Spinal cord (tissue), 10 donors: ENCODE results near the gene PATE2. TPM values are rescaled to one million over a fixed set of nuclear protein-coding genes. Genes with fewer than 3 reads are reported as not detected.

ENCODE experiments used
- DNase-seq, 6 donors: peaks; one replicate each; pipeline versions ENCODE4 v3.0.0 to v3.0.0-alpha.2; 2013 to 2015; ENCODE audit warnings: low spot score in 6 of 6, low read depth in 4 of 6
- H3K27ac ChIP-seq: one replicate; pipeline ENCODE4 v1.5.1; 2013; ENCODE audit warnings: low read depth, low read length, control low read depth
- H3K27me3 ChIP-seq: one replicate; pipeline ENCODE4 v1.6.1; 2013; ENCODE audit warnings: low read length; ENCODE audit not compliant: control insufficient read depth, insufficient read depth
- H3K36me3 ChIP-seq: one replicate; pipeline ENCODE4 v1.6.1; 2013; ENCODE audit warnings: low read length; ENCODE audit not compliant: control insufficient read depth, insufficient read depth
- H3K4me1 ChIP-seq: one replicate; pipeline ENCODE4 v1.6.1; 2013; ENCODE audit warnings: low read length; ENCODE audit not compliant: control insufficient read depth, insufficient read depth
- H3K4me3 ChIP-seq: one replicate; pipeline ENCODE4 v1.5.1; 2013; ENCODE audit warnings: low read depth, low read length, control low read depth
- H3K9me3 ChIP-seq: one replicate; pipeline ENCODE4 v1.6.1; 2013; ENCODE audit warnings: low read length; ENCODE audit not compliant: control insufficient read depth, insufficient read depth
- WGBS: methylation state at CpG from one replicate; pipeline ENCODE4 v1.1.5; 2013; ENCODE audit warnings: missing lambda C conversion rate; ENCODE audit not compliant: insufficient coverage; 5-methylcytosine and 5-hydroxymethylcytosine counted together
- long read RNA-seq, 4 donors: transcript quantifications; one replicate each; lab custom pipeline, GENCODE V29; 2026
- polyA plus RNA-seq, 2 donors: library from polyadenylated mRNA; unstranded; fragments of 120-200 nt; gene quantifications; one replicate each; pipeline ENCODE4 v1.2.1, GENCODE V29; 2013; ENCODE audit not compliant: insufficient read length in 2 of 2
- total RNA-seq, 2 donors: library from RNA; depleted of rRNA in 1 of 2; stranded (reverse); fragments of 120-200 nt in 1 of 2; fragments of >200 nt in 1 of 2; gene quantifications; one replicate each; pipeline versions ENCODE4 v1.2.3 to v1.2.4, GENCODE V29; 2013 to 2014
- donor health status: healthy.

The PATE2 gene
- total RNA-seq = 1 to 10 TPM in 1 of 2 donors, under 1 TPM in 1; 0.61 to 1.5 TPM
- under 1 TPM; 0.23 to 0.82 TPM for polyA plus RNA-seq
- long read RNA-seq, donor 1 = 0 reads
- long read RNA-seq, donor 2 = 0 reads
- long read RNA-seq, donor 3 = 0 reads
- long read RNA-seq, donor 4 = 0 reads

DNA sequence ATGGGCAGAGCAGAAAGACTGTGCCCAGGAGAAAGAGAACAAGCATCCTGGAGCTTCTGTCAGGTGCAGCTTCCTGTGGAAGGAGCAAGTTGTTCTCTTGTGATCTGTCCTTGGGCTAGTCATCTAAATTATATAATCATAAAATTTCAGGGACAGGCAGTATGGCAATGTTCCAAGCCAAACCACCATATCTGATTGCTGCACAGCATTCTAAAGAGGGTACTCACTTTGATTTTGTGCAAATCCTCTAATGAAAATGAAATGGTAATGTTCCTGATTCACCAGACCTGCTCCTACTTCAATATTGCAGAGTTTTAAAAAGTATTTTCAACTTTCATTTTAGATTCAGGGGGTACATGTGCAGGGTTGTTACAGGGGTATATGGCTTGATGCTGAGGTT lies at the start of gene PATE2:
TSS of gene PATE2 (minus strand) at position 101 of the 400 bp plus-strand sequence. CDS start at position 46, 55 bp downstream.
- Histone ChIP-seq H3K27me3 (no peaks in the 10 kb centered on the region), H3K4me1 (no peaks in the 10 kb centered on the region), H3K36me3 (no peaks in the 10 kb centered on the region), H3K4me3 (no peak within 1 kb of the TSS), H3K27ac (no peak within 1 kb of the TSS), H3K9me3 (no peaks in the 10 kb centered on the region)
- DNase-seq = no peak

DNA sequence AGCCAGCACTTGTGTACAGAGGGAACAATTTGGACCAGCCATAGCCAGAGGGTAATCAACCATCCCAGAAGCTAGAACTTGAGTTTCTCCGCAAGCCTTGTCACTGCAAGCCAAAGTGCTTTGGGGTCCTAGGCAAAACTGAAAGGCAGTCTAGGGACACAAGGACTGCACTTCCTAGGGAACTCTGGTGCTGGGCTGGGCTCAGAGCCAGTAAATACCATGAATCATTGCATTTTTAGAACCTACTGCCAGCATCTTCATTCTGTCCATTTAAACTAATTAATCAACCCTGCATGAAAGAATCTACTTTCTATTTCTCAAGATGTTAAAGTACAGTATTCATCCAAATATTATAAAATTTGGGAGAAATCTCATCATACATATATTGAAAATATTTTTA lies 29.3 kb upstream of the PATE2 start:
- H3K9me3 ChIP-seq = peaks cover under 1% of the 10 kb centered on the region
- H3K27me3 ChIP-seq = no peaks in the 10 kb centered on the region
- WGBS = 71% methylated on average over 1 of the region's 1 CpG
- H3K36me3 ChIP-seq = no peaks in the 10 kb centered on the region
- DNase-seq = no peak
- no peaks in the 10 kb centered on the region for H3K4me1 ChIP-seq
- no peak overlapping the region for H3K27ac ChIP-seq
- no peak overlapping the region for H3K4me3 ChIP-seq

DNA sequence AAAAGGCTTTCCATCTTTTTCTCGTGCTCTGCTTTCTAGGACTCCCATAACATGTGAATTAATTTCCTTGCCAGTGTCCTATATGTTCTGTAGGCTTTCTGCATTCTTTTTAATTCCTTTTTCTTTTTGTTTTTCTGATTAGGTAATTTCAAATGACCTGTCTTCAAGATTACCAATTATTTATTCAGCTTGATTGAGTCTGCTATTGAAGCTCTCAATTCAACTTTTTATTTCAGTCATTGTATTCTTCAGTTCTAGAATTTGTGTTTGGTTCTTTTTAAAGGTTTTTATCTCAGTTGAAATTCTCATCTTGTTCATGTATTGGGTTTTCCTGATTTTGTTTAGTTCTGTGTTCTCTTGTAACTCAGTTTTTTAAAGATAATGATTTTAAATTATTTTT lies 23.8 kb upstream of the PATE2 start:
- WGBS = no CpG with 5 or more reads among the region's 1 CpG

DNA sequence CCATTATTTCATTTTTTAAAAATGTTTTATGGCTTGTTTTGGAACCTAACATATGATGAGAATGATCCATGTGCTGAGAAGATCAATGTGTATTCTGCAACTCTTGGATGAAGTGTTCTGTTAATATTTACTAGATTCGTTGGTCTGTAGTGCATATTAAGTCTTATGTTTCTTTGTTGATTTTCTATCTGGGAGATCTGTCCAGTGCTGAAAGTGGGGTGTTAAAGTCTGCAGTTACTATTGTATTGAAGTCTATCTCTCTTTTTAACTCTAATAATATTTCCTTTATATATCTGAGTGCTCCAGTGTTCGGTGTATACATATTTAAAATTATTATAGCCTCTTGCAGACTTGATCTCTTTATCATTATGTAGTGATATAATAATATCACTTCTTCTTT lies 21.2 kb upstream of the PATE2 start:
- Histone ChIP-seq H3K4me3 (no peak overlapping the region), H3K4me1 (no peaks in the 10 kb centered on the region), H3K36me3 (no peaks in the 10 kb centered on the region), H3K27ac (no peak overlapping the region), H3K27me3 (no peaks in the 10 kb centered on the region), H3K9me3 (peaks cover 7% of the 10 kb centered on the region)
- no peak for DNase-seq
- WGBS = no CpG with 5 or more reads among the region's 2 CpGs

More for the DNA sequence above, 23.8 kb upstream of the PATE2 start:
- H3K9me3 ChIP-seq = peaks cover 7% of the 10 kb centered on the region
- no peaks in the 10 kb centered on the region for H3K27me3 ChIP-seq
- H3K4me1 ChIP-seq = no peaks in the 10 kb centered on the region
- H3K36me3 ChIP-seq = no peaks in the 10 kb centered on the region
- no peak overlapping the region for H3K4me3 ChIP-seq
- no peak overlapping the region for H3K27ac ChIP-seq
- no peak for DNase-seq

DNA sequence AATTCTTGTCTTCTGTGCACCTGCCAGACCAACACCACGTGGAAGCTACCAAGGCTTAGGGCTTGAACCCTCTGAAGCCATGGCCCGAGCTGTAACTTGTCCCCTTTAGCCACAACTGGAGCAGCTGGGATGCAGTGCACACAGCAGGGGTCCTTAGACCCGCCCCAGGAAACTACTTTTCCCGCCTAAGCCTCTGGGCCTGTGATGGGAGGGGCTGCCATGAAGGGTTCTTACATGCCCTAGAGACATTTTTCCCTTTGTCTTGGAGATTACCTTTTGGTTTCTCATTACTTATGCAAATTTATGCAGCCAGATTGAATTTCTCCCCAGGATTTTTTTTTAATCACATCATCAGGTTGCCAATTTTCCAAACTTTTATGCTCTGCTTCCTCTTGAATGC lies 19.0 kb upstream of the PATE2 start:
- Histone ChIP-seq H3K36me3 (no peaks in the 10 kb centered on the region), H3K27me3 (no peaks in the 10 kb centered on the region), H3K4me3 (no peak overlapping the region), H3K9me3 (peaks cover 4% of the 10 kb centered on the region), H3K27ac (no peak overlapping the region), H3K4me1 (no peaks in the 10 kb centered on the region)
- WGBS = 41% methylated on average over 4 of the region's 4 CpGs
- no peak for DNase-seq

DNA sequence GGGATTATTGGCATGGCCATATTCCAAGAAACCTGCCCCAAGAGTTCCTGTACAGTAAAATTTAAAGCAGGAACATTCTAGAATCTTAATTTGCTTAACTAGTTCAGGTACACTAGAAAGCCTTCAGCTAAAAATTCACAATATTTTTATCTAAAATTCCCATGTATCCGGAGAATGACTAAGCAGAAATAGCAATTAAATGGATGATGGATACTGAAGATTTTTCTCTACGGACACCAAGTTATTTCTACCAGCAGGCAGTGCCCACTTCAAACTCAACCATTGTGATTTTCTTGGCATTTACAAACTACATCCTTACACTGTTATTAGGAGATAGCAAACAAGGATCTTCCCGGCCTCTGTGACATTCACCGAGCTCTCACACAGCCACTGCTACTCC lies 12.2 kb upstream of the PATE2 start:
- H3K27ac ChIP-seq = no peak overlapping the region
- H3K4me3 ChIP-seq = no peak overlapping the region
- no peak for DNase-seq
- WGBS = 100% methylated on average over 2 of the region's 4 CpGs
- no peaks in the 10 kb centered on the region for H3K36me3 ChIP-seq
- H3K9me3 ChIP-seq = no peaks in the 10 kb centered on the region
- H3K27me3 ChIP-seq = no peaks in the 10 kb centered on the region
- no peaks in the 10 kb centered on the region for H3K4me1 ChIP-seq

DNA sequence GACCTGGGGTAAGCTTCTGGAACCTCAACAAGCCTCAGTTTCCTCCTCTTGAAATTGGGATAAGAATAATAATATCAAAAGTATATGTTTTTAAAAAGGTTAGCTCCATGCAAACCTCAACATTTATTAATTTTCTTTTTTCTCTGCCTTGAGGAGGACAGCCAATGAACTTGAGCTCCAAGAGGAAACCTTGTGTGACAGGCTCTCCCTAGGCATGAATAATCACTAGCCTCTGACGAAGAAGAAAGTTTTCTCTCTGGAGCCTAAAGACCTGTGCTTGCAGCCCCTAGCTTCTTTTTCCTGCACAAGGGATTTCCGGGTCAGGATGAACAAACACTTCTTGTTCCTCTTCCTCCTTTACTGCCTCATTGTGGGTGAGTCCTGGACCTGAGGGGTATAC lies 9.2 kb upstream of the PATE2 start, which contains the start of gene PATE3:
TSS of gene PATE3 (plus strand) at position 301 of the 400 bp plus-strand sequence. CDS start at position 326, 25 bp downstream.
- WGBS = 58% methylated on average over 2 of the region's 2 CpGs
- Histone ChIP-seq H3K27ac (no peak within 1 kb of the TSS), H3K27me3 (no peaks in the 10 kb centered on the region), H3K36me3 (no peaks in the 10 kb centered on the region), H3K9me3 (no peaks in the 10 kb centered on the region), H3K4me3 (no peak within 1 kb of the TSS), H3K4me1 (no peaks in the 10 kb centered on the region)
- no peak for DNase-seq

DNA sequence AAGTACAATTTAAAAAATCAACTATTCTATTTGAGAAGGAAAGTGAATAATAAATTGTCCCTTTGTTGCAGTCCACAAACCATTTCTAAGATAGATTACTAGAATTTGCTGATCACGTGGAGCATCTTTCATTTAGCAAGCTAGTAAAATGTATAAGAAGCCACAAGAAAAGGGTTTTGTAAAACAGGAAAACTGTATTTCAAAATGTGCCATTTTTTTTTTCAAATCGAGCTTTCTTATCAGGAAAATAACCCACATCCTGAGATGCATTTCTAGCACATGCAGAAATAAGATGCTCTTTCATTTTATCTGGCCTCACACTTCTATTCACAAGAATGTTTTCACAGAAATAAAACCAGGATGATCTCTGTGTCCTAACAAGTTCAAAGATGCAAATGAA lies 6.0 kb upstream of the PATE2 start:
- H3K4me3 ChIP-seq = no peak overlapping the region
- 50% methylated on average over 1 of the region's 2 CpGs for WGBS
- H3K27ac ChIP-seq = no peak overlapping the region
- H3K36me3 ChIP-seq = no peaks in the 10 kb centered on the region
- H3K9me3 ChIP-seq = no peaks in the 10 kb centered on the region
- H3K4me1 ChIP-seq = no peaks in the 10 kb centered on the region
- no peak for DNase-seq
- H3K27me3 ChIP-seq = no peaks in the 10 kb centered on the region

DNA sequence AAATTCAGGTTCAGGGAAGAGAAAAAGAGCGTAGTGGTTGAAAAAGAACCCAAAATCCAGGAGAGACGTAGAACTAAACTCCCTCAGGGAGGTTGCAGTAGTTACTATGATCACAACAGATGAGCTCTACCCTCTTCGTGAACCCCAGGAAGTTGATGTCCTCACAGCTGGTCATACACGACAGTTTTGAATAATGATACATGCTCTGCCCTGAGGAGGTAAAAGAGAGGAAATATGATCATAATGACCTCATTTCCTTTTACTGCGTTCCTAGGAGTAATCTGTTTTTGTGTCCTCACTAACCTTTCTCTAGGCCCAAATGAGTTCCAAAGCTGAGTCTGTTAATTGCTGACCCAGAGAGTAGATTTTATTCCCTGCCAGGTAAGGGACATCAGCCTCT lies 1.3 kb downstream of the PATE2 start:
- Histone ChIP-seq H3K27me3 (no peaks in the 10 kb centered on the region), H3K36me3 (no peaks in the 10 kb centered on the region), H3K9me3 (no peaks in the 10 kb centered on the region), H3K4me3 (no peak overlapping the region), H3K4me1 (no peaks in the 10 kb centered on the region), H3K27ac (no peak overlapping the region)
- no peak for DNase-seq
- no CpG with 5 or more reads among the region's 5 CpGs for WGBS

DNA sequence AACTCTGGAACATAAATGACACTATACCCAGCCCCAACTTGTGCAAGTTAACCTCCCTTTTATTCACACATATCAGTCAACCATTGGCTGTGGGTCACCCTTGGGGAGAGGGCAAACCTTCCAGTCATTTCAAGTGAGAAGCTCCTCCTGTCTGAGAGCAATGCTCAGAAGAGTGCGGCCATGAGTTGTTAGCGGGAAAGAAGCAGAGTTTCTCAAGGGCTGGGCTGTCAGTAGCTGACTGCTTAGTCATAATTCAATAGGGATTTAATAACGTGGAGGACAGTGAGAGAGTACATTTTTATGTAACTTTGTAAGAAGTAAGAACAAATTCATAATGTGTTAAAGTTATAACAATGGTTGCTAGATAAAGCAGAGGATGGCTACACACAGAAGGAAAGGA lies 5.1 kb downstream of the PATE2 start:
- Histone ChIP-seq H3K27ac (no peak overlapping the region), H3K4me3 (no peak overlapping the region), H3K9me3 (no peaks in the 10 kb centered on the region), H3K4me1 (no peaks in the 10 kb centered on the region), H3K27me3 (no peaks in the 10 kb centered on the region), H3K36me3 (no peaks in the 10 kb centered on the region)
- WGBS = 100% methylated on average over 2 of the region's 3 CpGs
- no peak for DNase-seq
